Activated effector memory CD4-positive, alpha-beta T cell treated with Interleukin-2 at 50 U/mL for 16 hours (primary cell): Measurements from ENCODE around the gene ZNF697.

ENCODE experiments used
- DNase-seq: peaks from one replicate; pipeline ENCODE4 v3.0.0-alpha.2; 2020

Gene ZNF697

DNA sequence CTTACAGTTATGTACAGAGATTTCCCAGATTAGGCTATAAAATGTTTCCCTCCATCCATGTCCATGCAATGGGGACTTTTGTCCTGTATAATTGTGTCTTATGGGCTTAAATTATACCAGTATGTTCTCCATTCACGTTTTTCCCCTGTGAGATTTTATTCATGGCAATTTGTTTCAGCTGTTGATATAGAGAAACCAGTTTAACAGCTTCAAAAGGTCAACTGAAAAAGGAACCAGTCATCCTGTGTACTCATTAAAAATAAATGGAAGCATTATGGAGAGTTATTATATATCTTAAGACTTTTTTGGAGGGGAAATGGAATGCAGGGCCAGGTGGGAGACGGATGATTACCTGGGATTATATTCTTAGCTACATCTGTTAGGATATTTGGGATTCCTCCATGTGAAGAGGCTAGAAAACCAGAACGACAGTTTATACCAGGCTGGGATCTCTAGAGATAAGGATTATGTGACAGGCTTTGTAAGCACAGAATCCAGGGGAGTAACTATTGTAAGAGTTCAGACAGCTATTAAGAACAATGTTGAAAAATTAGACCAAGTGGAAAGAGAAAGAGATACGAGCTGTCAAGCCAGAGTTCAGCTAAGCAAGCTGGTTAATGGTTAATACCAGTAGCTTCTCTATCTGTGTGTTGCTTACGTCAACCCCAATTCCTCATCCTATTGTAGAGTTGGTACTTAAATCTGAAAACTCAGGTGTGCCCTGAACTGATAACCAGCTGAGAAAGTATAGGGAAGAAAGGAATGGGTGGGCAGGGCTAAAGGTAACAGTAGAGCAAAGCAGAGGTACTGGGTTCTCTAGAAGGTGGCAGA lies 12.4 kb upstream of the ZNF697 start:
- DNase-seq, result no peak

DNA sequence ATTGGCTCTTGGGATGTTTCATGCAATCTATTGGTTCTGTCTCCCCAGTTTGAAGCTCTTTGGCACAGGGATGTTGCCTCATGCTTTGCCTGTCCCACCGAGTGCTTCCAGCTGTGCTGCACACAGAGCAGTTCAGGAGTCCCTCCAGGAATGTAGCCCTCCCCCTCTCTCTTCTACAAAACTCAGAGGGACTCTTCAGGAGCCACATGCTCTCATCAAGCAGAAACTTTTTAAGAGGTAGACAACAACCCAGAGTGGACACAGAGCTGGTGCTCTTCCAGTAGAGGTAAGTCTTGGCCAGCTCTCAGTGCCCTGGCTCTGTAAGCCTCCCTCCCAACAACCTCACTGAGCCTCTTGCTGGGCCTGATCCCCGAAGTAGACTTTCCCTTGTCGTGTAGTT lies 11.6 kb upstream of the ZNF697 start:
- no peak for DNase-seq

DNA sequence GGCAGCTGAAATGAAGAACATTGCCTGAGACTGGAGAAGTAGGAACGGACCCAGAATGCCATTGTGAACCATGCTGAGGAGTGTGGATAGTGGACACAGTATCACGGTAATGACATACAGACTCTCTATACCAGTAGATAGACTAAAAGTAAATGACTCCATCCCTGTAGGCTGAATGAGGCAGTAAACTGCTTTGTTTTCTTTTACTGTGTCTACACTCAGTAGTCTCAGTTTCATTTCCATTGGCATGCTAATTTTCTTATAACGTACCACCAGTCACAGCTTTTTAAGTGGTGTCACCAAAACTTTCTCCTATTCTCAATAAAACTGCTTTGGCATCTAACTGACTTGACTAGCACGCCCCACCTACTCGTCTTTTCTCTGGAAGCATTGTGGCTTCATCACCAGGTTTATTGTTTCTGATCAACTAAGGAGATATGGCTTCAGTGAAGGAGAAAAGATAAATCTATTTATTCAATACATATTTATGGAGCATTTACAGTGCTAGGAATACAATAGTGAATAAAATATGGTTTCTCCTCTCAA lies 8.4 kb upstream of the ZNF697 start:
- DNase-seq, result no peak

DNA sequence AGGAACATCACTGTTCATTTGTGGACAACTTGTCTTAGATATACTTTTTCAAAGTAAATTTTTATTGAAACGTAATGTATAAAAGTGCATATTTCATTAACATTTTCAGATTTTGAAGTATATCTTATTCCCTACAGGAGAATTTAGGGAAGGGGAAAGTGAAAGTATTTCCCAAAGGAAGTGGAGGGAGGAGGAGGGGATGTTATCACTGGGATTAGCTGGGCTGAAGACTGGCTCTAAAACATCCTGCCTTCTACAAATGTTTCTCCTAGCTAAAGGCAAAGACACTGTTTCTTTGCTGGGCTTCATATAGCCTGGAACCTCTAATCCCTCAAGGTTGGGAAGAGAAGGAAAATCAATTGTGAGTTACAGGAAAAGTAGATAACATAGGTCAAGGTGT lies 7.1 kb upstream of the ZNF697 start:
- no peak for DNase-seq

DNA sequence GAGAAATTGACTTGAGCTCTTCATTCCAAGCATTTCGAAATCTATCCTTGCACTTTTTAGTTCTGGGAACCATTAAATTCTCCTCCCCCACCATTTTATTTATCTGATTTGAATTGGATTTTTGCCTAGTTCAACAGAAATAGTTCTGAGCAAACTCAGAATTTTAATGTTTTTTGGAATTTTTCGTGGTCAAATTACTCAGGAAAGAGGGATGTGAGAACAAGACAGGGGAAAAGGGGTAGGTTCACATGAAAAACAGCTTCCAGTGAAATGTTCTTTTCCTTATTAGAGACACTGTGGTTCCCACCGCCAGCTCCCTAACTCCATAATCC lies 5.7 kb upstream of the ZNF697 start:
- DNase-seq, result no peak

DNA sequence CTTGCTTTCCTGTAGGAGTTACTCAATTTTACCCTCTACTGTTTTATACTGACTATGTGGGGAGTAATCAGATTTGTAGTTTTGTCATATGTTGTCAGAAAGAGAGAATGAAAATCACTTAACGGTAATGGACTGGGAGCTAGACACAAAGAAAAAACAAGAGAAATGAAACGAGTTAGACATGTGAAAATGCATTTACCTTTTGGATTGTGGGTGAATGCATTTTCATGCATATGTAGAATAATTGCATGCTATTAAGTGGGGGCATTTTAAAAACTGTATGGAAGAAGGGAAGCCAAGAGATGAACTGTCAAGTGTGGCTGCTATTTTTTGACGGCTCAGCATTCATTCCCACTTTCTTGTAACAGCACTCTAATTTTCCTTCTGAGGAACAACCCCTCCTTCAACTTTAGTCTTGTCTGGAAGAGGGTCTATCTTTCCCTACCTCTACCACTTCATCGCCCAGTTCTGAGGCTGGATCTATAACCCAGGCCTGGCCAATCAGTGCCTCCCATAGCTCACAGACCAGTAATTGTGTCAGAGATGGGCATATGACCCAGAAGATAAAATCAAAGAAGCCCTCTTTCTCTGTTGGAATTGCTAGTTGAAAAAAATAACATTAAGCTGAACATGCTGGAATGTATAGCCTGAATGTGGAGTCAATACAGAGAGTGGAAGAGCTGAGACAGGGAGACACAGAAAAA lies 5.2 kb upstream of the ZNF697 start:
- DNase-seq, result no peak

DNA sequence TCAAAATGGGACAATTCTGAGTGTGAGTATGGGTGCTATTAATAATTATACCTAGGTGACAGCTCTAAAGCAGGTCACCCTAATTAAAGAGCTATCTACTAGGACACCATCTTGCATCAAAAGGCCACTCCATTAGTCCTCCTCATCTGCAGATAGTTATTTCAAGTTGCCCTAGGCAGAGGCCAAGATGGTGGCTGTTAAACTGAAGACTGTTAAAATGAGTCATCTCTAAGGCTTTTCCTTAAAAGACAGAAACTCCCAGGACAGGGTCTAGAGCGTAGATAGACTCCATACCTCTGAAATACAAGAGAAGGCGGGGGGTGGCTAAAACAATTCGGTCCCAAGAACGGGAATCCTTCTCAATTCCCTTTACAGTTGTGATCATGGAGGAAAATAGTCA lies 4.5 kb upstream of the ZNF697 start:
- no peak for DNase-seq

DNA sequence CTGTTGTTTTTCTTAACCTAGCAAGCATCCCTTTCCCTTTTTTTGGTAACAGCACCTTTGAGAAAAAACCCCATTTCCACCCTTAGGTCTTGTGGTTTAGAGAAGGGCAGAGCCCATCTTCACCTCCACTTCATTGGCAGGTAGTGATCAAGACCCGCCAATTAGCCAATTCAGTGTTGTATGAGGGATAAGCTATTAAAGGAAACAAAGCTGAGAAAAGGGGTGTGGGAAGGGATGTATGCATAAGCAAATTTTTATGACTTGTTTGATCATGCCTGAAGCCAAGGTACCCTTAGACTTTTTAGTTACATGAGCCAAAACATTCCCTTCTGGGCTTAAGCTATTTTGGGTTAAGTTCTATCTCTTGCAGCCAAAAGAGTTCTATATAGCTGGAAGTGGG lies 3.6 kb upstream of the ZNF697 start:
- no peak for DNase-seq

DNA sequence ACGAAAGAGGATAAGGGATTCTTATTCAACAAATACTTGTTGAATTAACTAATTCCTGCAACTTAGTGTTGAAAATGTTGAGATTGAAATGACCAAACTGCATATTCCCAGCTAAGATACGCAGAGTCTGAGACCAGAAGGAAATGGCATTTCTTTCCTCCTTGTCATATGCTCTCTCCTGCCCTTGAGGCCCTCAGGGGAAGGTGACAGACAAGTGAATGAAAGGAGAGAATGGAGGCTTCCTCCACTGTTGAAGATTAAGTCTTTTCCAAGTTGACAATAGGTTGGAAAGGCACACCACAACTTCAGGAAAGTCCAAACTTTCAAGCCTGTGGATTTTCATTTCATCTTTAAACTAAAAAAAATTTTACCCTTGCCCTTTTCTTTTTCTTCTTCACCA lies 3.1 kb upstream of the ZNF697 start:
- no peak for DNase-seq

DNA sequence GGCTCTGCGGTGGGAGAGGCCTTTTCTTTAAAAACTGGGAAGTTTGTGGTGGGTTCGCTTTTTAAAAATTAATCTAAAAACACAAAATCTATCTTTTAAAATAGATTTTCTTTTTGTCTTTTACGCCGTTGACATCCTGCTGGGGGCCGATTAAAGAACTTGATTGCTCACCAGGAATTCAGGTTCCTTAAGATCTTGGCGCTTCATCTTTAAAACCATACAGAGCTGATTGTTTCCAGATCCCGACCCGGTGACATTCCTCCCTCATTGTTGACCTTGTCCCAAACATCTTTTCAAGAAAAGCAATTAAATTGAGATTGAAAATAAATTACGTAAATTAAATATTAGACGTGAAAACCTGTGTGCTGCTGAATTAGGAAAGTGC lies 546 bp upstream of the ZNF697 start:
- no peak for DNase-seq

DNA sequence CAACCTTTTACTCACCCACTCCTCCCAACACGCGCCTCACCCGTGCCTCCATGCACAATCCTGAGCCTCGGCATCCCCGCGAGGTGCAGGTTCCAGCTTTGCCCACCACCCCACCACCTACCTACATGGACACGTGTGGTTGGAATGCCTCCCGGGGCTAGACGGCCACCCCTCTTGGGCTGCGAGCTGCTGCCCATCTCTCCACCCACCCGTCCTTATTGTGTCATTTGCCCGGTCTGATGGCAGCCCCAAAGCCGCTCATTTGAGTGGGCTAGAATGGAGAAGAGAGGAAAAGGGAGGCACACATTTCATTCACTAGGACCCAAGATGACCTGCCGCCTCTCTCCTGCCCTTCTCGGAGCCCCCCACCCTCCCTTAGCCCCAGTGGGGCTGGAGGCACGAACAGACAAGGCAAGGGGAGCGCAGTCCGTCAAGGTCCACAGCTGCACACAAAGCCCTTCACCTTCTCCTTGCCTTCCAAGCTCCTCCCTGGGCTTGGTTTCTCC lies 785 bp downstream of the ZNF697 start:
- DNase-seq, result no peak

DNA sequence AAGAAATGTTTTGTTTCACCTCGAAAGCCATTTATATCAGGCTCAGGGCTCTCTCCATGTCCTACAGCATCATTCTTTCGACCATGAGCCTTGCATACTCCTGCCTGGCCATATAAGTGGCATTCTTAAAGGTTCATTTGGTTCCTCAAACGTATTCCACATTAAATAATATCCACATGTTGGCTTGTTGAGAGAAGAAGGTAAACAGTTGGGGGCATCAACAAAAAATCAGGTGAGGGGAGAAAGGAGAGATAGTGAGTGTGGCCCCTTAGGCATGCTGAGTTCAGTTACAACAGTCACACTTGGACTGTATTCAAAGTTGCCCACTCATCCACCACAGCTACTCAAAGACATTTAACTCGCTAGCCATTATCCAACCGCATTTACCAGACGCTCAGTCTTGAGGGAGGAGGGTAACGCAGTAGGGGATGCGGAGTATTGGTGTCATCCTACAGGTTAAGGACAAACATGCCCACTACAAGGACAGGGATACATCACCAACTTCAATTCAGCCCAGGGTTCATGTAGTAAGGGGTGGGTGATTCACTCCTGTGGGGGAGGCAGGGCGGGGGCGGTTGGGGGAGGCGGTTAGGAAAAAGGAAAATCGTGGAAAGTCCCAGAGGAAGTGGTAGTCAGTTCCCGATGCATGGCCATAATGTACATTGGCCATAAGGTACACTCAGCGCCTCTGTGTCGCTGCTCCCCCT lies 1.4 kb downstream of the ZNF697 start:
- no peak for DNase-seq

DNA sequence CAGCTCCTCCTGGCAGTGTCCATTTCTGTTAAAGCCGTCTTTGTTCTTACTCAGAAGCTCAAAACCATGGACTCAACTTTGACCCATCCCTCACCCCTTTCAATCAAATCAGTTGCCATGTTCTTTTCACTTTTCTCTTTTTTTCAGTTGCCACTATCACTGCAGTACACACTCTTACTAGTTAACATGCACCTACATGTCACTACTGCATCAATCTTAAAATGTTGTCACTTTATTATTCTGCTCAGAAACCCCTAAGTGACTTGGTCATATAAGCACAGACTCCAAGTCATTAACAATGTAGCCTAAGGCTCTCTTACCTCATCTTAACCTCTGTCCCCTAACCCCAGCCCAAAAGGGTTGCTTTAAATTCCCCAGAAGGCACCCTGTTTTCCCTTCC lies 9.0 kb downstream of the ZNF697 start:
- no peak for DNase-seq

DNA sequence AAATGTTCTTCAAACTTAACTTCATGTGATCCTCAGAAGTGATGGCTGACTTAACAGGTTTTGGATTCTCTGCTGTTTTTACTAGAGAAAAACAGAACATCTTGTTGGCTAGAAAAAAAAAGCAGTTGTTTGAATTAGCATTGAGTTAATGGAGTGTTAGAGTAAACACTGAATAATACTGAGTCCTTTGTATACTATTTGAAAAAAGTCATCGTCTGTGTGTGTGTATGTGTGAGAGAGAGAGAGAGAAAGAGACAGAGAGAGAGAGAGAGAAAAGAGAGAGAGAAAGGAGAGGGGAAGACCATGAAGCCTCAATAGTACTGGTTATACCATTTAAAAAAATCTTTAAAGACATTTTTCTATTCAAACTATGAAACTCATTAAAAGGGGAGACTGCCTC lies 10.4 kb downstream of the ZNF697 start:
- no peak for DNase-seq

DNA sequence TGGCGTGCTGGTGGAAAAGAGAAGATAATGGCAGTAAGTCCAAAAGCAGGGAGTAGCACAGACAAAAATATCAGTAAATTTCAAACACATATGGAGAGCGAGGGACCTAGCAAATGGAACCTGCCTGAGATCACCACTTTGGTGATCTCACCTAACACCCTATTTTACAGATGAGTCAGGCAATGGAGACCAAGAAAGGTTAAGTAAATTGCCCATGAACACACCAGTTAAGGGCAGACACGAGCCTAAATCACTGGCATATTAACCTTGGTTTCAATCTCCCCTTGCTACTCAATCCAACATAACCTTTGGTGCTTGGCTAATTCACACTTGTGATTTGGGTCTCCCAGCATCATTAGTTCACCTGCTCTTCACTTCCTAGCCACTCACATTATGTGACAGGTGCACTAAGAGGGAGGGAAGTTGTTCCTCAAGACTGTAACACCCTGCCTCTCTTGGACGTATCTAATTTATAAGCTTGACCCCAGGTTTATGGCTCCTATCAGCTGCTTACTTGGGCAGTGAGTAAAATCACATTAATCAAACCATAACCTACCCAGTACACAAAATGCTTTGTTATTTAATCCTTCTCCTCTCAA lies 11.5 kb downstream of the ZNF697 start:
- no peak for DNase-seq

DNA sequence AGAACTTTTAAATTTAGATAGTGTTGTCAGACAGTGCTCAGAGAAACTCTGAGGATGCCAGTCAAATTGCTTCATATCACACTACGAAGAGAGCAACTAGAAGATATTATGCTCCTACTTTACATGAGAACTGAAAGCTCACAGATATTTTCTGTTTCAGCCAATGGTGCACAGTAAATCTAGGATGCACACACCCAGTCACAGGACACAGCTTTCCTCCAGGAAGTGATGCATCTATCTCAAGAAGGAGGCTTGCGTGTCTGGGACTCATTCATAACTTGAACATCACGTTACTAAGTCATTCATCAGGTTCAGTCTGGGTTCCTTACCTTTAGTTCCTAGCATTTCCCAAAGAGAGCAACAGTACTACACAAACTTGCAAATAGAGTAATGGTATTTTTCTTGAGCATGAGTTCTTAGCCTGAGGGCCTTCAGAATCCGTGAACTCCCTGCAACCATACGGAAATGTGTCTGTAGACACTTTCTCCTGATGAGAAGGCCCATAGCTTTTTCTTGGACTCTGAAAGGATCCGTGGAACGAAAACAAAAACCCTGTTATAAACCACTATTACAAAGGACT lies 12.2 kb downstream of the ZNF697 start:
- DNase-seq, result no peak

DNA sequence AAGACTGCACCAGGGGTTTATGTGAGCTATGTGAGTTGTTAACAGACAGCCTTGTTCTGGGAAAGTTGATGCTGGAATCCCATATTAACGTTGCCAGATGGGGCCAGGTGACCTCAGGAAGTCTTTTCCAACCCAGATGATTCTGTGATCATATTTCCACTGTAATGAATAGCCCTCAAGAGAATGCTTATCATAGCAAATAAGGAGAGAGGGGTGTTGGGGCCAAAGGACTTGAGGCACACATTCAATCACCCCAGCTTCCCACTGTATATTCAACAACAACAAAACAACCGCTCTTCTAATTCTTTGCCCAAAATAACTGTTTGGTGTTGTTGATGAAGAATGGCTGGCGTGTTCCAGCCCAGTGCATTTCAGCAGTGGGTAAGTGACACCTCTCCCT lies 14.1 kb downstream of the ZNF697 start:
- DNase-seq, result no peak

DNA sequence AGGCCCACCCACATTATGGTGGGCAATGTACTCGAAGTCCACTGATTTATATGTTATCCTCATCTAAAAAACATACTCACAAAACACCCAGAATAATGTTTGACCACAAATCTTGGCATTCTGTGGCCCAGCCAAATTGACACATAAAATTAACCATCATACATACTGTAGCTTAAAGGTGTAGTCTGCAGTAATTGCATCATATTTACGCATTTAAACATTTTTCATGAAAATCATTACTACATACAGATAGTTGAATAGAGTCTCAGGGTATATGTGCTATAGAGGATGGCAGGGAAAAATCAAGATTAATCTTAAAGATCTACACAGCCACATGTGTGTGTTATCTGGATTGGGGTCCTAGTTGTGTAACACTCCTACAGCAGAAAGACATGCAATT lies 14.5 kb downstream of the ZNF697 start:
- no peak for DNase-seq

DNA sequence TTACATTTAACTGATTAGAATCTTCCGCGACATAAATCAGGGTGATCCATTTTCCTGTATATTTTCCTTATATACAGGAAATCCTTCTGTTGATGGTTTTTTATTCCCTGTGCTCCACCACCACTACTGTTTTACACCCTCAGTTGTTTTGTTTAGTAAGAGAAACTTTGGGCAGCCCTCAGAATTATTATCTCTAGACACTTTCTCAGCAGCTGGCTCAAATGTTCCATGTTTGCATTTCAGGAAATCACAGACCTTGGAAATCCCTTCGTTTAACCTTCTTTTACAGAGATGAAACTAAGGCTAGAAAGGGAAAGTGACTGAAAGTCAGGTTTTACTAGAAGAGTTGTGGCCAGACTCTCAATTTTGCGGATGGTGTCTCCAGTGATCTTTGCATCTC lies 15.2 kb downstream of the ZNF697 start:
- DNase-seq, result no peak

DNA sequence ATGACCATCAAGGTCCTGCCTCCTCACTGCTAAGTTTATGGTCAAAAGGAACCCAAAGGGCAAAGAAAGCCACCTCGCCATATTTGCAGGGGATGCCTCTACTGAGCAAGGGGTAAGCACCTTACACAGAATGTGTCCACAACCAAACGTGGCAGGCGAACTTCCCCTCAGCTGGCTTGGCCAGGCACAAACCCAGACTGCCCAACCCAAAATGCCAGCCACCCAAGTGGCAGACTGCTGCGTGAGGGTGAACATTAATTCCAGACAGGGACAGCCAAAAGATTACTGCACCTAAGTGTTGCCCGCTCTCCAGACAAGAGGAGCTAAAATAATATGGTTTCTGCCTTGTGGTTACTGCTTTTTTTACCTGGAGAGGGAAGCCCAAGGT lies 16.0 kb downstream of the ZNF697 start:
- DNase-seq, result no peak

DNA sequence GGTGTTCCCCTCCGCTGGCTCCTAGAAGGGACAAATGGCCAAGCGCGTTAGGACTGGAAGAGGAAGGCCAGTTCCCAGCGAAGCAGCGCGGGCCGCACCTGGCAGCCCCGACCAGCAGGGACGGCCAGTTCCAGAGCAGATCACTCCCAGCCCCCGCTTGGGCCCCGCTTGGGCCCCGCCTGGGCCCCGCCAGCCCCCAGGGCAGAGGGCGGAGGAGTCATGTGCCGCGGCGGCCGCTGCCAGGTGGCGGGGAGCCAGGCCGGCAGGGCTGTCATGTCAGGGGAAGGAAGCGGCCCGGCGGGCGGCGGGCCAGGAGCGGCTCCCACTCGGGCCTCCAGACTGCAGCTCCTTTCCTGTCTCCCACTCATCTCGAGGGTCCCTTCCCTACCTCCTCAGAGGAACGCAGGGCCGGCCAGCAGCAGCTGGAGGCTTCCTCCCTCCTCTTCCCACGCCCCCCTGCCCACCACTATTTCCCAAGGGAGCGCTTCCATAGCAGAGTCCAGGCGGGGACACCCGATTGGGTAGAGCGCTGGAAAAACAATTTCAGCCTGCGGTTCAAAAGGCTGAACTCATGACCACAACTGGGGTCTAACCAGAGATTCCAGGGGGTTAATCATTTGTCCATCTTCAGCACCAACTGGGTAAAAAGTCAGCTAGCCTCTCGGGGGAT lies 16.5 kb downstream of the ZNF697 start:
- DNase-seq, result no peak

DNA sequence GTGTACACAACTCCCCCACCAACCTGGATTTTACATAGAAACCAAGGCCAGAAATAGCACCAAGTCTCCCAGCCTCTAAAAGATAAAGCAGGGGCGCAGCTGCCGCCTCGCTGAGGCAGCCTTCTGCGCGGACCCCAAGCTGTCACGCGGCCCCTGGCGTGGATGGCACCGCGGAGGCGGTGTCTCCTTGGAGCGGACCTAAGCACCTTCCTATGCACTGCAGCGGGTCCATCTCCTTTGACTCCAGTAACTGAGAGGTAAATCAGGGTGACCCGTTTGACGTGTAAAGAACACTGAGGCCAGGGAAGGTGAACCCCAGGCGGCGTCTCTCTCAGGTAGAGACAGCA lies 17.0 kb downstream of the ZNF697 start:
- no peak for DNase-seq

DNA sequence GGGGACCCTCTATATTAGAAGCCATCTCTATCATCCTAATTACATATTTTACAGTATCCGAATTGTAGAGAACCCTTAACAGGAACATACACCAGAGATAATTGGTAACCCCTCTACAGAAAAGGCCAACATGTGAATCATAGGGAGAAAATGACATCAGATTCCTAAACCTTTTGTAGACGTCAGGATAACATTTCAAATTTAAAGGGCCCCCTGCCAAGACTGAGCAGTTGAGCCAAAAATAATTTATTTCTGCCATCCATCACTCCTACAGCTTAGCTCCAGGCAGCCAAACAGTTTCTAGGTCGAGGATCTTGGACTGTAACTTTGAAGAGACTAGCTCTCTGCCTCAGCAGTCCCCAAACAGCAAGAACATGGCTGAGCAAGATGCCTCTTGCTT lies 21.2 kb downstream of the ZNF697 start:
- DNase-seq, result no peak
